ENCODE results near the gene SSR4. TPM values are rescaled to one million over a fixed set of nuclear protein-coding genes. Genes with fewer than 3 reads are reported as not detected.

SSR4 gene
- total RNA-seq, 1 donor from 2014 or later: 297 TPM

DNA sequence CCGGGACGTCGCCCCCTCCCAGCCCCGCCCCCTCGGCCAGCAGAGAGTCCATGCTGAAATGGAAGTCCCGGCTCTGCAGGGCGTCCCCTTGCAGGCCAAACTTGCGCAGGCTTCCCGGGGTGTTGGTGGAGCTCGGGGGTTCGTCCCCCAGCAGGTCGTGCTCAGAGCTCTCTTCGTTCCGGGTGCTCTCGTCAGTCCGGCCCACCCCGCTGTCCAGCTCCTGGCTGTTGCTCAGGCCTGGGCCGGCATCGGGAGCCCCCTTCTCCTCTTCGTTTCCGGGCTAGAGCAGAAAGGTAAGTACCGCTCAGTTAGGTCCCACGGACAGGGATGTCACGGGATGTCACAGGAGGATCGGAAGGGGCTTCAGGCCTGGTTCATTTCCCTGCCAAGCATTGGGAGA lies 10.2 kb downstream of the SSR4 start:
- DNase-seq (ENCODE audit: extremely low spot score, unreplicated experiment): no peak
- Mint-ChIP-seq H3K27me3 (ENCODE audit: unreplicated experiment) (no peaks in the 10 kb centered on the region), H3K27ac (ENCODE audit: unreplicated experiment) (no peak overlapping the region), H3K4me1 (ENCODE audit: unreplicated experiment) (no peaks in the 10 kb centered on the region), H3K4me3 (ENCODE audit: unreplicated experiment) (no peak overlapping the region), H3K9me3 (ENCODE audit: unreplicated experiment) (no peaks in the 10 kb centered on the region), H3K36me3 (ENCODE audit: unreplicated experiment) (no peaks in the 10 kb centered on the region)
- TF ChIP-seq, protein P1, sequence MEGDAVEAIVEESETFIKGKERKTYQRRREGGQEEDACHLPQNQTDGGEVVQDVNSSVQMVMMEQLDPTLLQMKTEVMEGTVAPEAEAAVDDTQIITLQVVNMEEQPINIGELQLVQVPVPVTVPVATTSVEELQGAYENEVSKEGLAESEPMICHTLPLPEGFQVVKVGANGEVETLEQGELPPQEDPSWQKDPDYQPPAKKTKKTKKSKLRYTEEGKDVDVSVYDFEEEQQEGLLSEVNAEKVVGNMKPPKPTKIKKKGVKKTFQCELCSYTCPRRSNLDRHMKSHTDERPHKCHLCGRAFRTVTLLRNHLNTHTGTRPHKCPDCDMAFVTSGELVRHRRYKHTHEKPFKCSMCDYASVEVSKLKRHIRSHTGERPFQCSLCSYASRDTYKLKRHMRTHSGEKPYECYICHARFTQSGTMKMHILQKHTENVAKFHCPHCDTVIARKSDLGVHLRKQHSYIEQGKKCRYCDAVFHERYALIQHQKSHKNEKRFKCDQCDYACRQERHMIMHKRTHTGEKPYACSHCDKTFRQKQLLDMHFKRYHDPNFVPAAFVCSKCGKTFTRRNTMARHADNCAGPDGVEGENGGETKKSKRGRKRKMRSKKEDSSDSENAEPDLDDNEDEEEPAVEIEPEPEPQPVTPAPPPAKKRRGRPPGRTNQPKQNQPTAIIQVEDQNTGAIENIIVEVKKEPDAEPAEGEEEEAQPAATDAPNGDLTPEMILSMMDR (IDR thresholded peaks at IDR 0.05): no peak

DNA sequence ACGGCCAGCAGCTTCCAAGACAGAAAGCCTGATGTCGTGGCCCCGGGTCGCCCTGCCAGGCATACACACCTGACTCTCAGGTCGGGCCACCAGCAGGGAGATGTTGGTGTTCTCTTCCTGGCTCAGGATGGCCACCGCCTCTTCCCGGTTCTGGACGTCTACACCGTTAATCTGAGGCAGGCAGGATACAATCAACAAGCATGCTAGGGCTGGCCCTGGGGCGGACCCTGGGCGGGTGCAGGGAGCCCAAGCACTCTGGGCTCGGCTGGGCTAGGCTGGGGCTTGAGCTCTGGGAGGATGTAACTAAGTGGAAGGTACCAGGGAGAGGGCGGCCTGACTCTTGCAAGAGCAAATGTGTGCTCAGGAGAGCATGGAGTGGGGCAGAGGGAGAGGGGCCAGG lies 11.0 kb downstream of the SSR4 start:
- H3K27me3 Mint-ChIP-seq (ENCODE audit: unreplicated experiment): no peaks in the 10 kb centered on the region
- DNase-seq (ENCODE audit: extremely low spot score, unreplicated experiment): no peak
- no peaks in the 10 kb centered on the region for H3K9me3 Mint-ChIP-seq (ENCODE audit: unreplicated experiment)
- no peaks in the 10 kb centered on the region for H3K36me3 Mint-ChIP-seq (ENCODE audit: unreplicated experiment)
- H3K27ac Mint-ChIP-seq (ENCODE audit: unreplicated experiment): no peak overlapping the region
- TF ChIP-seq, protein P1 (IDR thresholded peaks at IDR 0.05): no peak
- H3K4me3 Mint-ChIP-seq (ENCODE audit: unreplicated experiment): no peak overlapping the region
- H3K4me1 Mint-ChIP-seq (ENCODE audit: unreplicated experiment): no peaks in the 10 kb centered on the region

DNA sequence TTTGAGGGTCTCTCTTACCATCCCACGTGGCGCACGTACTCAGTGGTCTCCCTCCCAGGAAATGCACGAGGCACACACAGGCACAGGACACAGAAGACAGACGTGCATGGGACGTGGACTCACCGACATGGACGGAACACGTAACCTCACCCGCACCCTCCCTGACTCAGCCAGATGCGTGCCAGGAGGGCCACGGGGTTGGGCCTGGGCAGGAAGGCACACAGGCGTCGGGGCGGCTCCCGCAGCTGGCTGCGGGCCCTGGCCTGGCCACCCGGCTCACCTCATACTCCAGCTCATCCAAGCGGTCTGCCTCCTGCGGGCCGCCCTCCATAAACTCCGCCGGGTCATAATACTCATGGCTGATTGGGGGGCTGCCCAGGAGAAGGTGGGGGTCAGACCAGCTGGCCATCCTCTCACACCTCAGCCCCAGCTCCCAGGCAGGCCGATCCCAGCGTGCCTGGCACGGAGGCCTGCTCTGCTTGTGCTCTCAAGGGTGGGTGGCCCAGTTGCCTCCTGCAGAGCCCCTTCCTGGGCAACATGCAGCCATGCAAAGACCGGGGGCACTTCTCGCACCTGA lies 12.6 kb downstream of the SSR4 start:
- no peak for DNase-seq (ENCODE audit: extremely low spot score, unreplicated experiment)
- Mint-ChIP-seq H3K27me3 (ENCODE audit: unreplicated experiment) (no peaks in the 10 kb centered on the region), H3K4me1 (ENCODE audit: unreplicated experiment) (no peaks in the 10 kb centered on the region), H3K9me3 (ENCODE audit: unreplicated experiment) (no peaks in the 10 kb centered on the region), H3K36me3 (ENCODE audit: unreplicated experiment) (no peaks in the 10 kb centered on the region), H3K27ac (ENCODE audit: unreplicated experiment) (no peak overlapping the region), H3K4me3 (ENCODE audit: unreplicated experiment) (no peak overlapping the region)
- TF ChIP-seq, protein P1 (IDR thresholded peaks at IDR 0.05): no peak

DNA sequence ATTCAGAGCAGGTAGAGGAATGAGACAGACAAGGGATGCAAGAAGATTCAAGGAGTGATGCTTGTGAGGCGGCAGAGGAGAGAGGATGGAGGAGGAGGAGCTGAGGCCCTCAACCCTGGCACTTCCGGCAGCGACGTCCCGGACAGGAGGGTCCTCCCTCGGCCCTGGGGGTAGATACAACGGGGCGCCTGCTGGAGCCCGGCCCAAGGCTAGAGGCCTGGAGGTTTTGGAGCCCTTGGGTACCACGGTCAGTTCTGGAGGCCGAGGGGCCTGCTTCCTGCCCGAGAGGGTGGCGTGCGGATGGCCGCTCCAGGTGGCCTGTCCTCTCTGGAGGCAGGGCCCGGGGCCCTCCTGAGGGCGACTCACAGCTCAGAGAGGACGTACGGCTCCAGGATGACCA lies 13.5 kb downstream of the SSR4 start:
- Mint-ChIP-seq H3K9me3 (ENCODE audit: unreplicated experiment) (no peaks in the 10 kb centered on the region), H3K36me3 (ENCODE audit: unreplicated experiment) (no peaks in the 10 kb centered on the region), H3K27me3 (ENCODE audit: unreplicated experiment) (no peaks in the 10 kb centered on the region), H3K27ac (ENCODE audit: unreplicated experiment) (no peak overlapping the region), H3K4me3 (ENCODE audit: unreplicated experiment) (no peak overlapping the region), H3K4me1 (ENCODE audit: unreplicated experiment) (no peaks in the 10 kb centered on the region)
- DNase-seq (ENCODE audit: extremely low spot score, unreplicated experiment): no peak
- TF ChIP-seq, protein P1 (IDR thresholded peaks at IDR 0.05): no peak

DNA sequence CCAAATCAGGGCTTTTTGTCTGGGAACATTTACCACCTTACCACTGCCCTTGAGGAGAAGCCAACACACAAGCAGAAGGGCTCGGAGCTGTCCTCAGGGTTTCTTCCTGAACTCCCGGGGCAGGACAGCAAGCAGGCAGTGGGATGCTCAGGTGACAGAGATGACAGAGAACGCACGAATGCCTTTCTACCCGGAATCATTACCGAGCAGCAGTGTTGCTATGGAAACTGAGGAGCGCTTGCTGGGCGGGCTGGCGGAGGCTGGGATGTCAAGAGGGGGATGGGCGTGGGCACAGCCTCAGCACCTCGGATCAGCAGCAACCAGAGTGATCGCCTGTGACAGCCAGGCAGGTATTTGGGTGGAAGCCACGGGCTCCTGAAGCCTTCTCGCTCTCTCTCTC lies 17.8 kb downstream of the SSR4 start:
- no peaks in the 10 kb centered on the region for H3K4me1 Mint-ChIP-seq (ENCODE audit: unreplicated experiment)
- H3K27me3 Mint-ChIP-seq (ENCODE audit: unreplicated experiment): no peaks in the 10 kb centered on the region
- H3K36me3 Mint-ChIP-seq (ENCODE audit: unreplicated experiment): no peaks in the 10 kb centered on the region
- H3K27ac Mint-ChIP-seq (ENCODE audit: unreplicated experiment): no peak overlapping the region
- TF ChIP-seq, protein P1 (IDR thresholded peaks at IDR 0.05): no peak
- H3K9me3 Mint-ChIP-seq (ENCODE audit: unreplicated experiment): no peaks in the 10 kb centered on the region
- H3K4me3 Mint-ChIP-seq (ENCODE audit: unreplicated experiment): no peak overlapping the region
- no peak for DNase-seq (ENCODE audit: extremely low spot score, unreplicated experiment)
